A673 (cell line): Measurements from ENCODE around the gene GNG14. TPM values are rescaled to one million over a fixed set of nuclear protein-coding genes. Genes with fewer than 3 reads are reported as not detected.
"Not testable (repeated sequence)": the region's sequence is repeated elsewhere in the genome, so short reads cannot be mapped to it uniquely, and the experiment has no call there.

Experiments
- BruUV-seq: library from RNA; stranded (reverse); fragments of 400-500 nt; replicated peaks from 2 replicates; lab custom pipeline; 2021; lab: Mats Ljungman, UMichigan
- CTCF ChIA-PET: fragments of 300-600 bp; sonication (Branson Sonifier 250); formaldehyde crosslinking; loops from one replicate; lab custom pipeline; 2022; ENCODE audit warnings: antibody characterized with exemption; lab: Charles Lee
- POLR2A ChIA-PET: fragments of 300-600 bp; sonication (Branson Sonifier 250); formaldehyde crosslinking; loops from one replicate; lab custom pipeline; 2022; ENCODE audit warnings: antibody characterized with exemption; ENCODE audit not compliant: low non-redundant PET; lab: Charles Lee
- DNase-seq: peaks from one replicate; pipeline ENCODE4 v3.0.0-alpha.2; 2015; ENCODE audit warnings: low spot score
- H3K27ac ChIP-seq: fragments of 200-600 bp; sonication (generic); 2 replicates; pipeline ENCODE4 v1.5.1; 2016; ENCODE audit warnings: mixed run types, low read depth, mild to moderate bottlenecking, mixed read lengths, antibody characterized with exemption, low read length; ENCODE audit not compliant: poor library complexity, severe bottlenecking
- H3K27me3 ChIP-seq: fragments of 200-600 bp; sonication (generic); replicated peaks from 2 replicates; pipeline ENCODE4 v1.6.1; 2017; ENCODE audit warnings: mixed run types, low read depth, mild to moderate bottlenecking, mixed read lengths, antibody characterized with exemption, low read length; ENCODE audit not compliant: insufficient read depth, poor library complexity
- H3K36me3 ChIP-seq: fragments of 200-600 bp; sonication (generic); 2 replicates; pipeline ENCODE4 v1.6.1; 2016; ENCODE audit warnings: mixed run types, mild to moderate bottlenecking, mixed read lengths, antibody characterized with exemption, low read length; ENCODE audit not compliant: insufficient read depth, poor library complexity, severe bottlenecking
- H3K4me1 ChIP-seq: fragments of 200-600 bp; sonication (generic); 2 replicates; pipeline ENCODE4 v1.6.1; 2017; ENCODE audit warnings: mixed run types, mild to moderate bottlenecking, mixed read lengths, antibody characterized with exemption, low read length; ENCODE audit not compliant: insufficient read depth, poor library complexity, severe bottlenecking
- H3K4me3 ChIP-seq: fragments of 200-600 bp; sonication (generic); 2 replicates; pipeline ENCODE4 v1.5.1; 2016; ENCODE audit warnings: low read depth, mixed run types, mild to moderate bottlenecking, mixed read lengths, low read length; ENCODE audit not compliant: poor library complexity, severe bottlenecking
- H3K9me3 ChIP-seq: fragments of 200-600 bp; sonication (generic); 2 replicates; pipeline ENCODE4 v1.6.1; 2016; ENCODE audit warnings: mixed run types, low read depth, mild to moderate bottlenecking, mixed read lengths, antibody characterized with exemption, low read length; ENCODE audit not compliant: poor library complexity, severe bottlenecking
- EZH2 ChIP-seq: fragments of 200-600 bp; sonication (generic); IDR thresholded peaks from 2 replicates; pipeline ENCODE4 v1.6.1; 2017; ENCODE audit warnings: borderline replicate concordance, low read depth, mild to moderate bottlenecking, mixed read lengths, antibody characterized with exemption, low read length; ENCODE audit not compliant: poor library complexity, severe bottlenecking
- intact Hi-C: fragments of 100-400 bp; cut with micrococcal nuclease; formaldehyde crosslinking; loops from one replicate; pipeline ENCODE4 v1.10.0; 2022; ENCODE audit not compliant: unreplicated experiment
- total RNA-seq: library from RNA; stranded (reverse); gene quantifications from 2 replicates; pipeline ENCODE4 v1.2.3, GENCODE V29; 2021
- TF ChIP-seq, protein P1 (sequence below): fragments of 300-800, 200-600 bp; sonication (generic); conservative IDR thresholded peaks from 2 replicates; pipeline ENCODE4 v1.5.1; 2017; ENCODE audit warnings: low read depth, mild to moderate bottlenecking, antibody characterized with exemption, low read length, moderate library complexity, mixed read lengths

The GNG14 gene
- total RNA-seq, 1 experiment from 2014 or later, result not detected

- intact Hi-C loops, result no loop called here
Measured at GRCh38 chr19:12695997-12696365, 8.2 kb downstream of the GNG14 start.

DNA sequence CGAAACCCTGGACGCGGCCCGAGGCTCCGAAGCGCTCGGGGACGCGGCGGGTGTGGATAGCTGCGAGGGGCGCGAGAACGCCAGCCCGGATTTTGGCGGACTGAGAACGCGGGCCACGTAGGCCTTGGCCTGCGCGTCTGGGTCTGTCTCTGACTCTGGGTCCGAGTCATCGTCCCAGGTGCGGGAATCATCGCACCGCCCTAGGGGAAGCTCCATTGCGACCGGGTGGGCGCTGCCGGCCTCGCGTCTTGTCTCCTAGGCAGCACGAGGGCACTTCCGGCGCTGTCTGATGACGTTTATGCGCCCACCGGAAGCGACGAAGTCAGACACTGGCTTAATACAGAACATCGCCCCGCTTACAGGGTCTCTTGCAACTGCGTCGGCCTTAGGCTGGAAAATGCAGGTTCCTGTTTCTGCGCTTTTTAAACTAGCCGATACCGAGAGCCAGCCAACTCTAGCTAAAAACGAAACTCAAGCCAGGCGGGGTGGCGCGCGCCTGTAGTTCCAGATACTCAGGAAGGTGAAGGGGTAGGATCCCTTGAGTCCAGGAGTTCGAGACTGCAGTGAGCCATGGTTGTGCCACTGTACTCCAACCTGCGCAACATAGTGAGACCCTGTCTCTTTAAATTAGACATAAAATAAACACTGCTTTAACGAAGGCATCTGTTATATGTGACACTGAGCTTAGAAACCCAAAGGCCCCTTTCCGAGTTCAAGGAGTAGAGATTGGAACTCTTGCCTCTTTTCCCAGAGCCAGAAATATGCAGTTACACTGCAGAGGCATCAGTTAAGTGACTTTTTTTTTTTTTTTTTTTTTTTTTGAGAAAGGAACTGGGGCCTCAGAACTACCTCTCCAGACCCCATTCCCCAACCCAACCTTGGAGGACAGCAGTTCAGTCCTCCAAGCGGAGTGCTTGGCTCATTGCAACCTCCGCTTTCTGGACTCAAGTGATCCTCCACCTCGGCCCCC, 8.9 kb downstream of the GNG14 start, which contains the start of gene FBXW9:
FBXW9 (minus strand) TSS at position 266 of the 970 bp plus-strand sequence; CDS start at position 216, 50 bp downstream.
- Histone ChIP-seq H3K36me3 (peaks cover 24% of the 10 kb centered on the region), H3K27me3 (no peaks in the 10 kb centered on the region), H3K4me3 (peak within 1 kb of the TSS; percentile 89), H3K4me1 (peaks cover 11% of the 10 kb centered on the region), H3K9me3 (no peaks in the 10 kb centered on the region), H3K27ac (peak within 1 kb of the TSS; percentile 83)
- intact Hi-C loops, result no loop called here
- POLR2A ChIA-PET, result interaction anchor here (0.6 kb wide), 2 partner anchors 14 to 1664 kb away, joined by 3 to 8 read pairs; no protein-coding TSS in a partner anchor
- DNase-seq, result peak; percentile 97
- CTCF ChIA-PET, result interaction anchor here (0.5 to 1.0 kb wide), 3 partner anchors 64 to 85 kb away, joined by 3 to 7 read pairs (median 3); no protein-coding TSS in a partner anchor
- TSS peak; percentile 98 for BruUV-seq
- TF ChIP-seq EZH2, result no peak
- TF ChIP-seq, protein P1, sequence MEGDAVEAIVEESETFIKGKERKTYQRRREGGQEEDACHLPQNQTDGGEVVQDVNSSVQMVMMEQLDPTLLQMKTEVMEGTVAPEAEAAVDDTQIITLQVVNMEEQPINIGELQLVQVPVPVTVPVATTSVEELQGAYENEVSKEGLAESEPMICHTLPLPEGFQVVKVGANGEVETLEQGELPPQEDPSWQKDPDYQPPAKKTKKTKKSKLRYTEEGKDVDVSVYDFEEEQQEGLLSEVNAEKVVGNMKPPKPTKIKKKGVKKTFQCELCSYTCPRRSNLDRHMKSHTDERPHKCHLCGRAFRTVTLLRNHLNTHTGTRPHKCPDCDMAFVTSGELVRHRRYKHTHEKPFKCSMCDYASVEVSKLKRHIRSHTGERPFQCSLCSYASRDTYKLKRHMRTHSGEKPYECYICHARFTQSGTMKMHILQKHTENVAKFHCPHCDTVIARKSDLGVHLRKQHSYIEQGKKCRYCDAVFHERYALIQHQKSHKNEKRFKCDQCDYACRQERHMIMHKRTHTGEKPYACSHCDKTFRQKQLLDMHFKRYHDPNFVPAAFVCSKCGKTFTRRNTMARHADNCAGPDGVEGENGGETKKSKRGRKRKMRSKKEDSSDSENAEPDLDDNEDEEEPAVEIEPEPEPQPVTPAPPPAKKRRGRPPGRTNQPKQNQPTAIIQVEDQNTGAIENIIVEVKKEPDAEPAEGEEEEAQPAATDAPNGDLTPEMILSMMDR, result no peak

More at GRCh38 chr19:12695997-12696365, 8.2 kb downstream of the GNG14 start:
- Histone ChIP-seq H3K9me3 (no peaks in the 10 kb centered on the region), H3K27ac (peak overlapping the region; percentile 83), H3K4me3 (peak overlapping the region; percentile 89), H3K4me1 (peaks cover 11% of the 10 kb centered on the region), H3K27me3 (no peaks in the 10 kb centered on the region), H3K36me3 (peaks cover 17% of the 10 kb centered on the region)
- CTCF ChIA-PET, result interaction anchor here (0.5 to 1.0 kb wide), 2 partner anchors 65 to 84 kb away, joined by 3 read pairs; no protein-coding TSS in a partner anchor
- POLR2A ChIA-PET, result interaction anchor here (0.6 kb wide), 1 partner anchor 1664 kb away, joined by 8 read pairs; no protein-coding TSS in a partner anchor
- no TSS peak for BruUV-seq
- TF ChIP-seq EZH2, result no peak
- TF ChIP-seq, protein P1, result no peak
- no peak for DNase-seq

GRCh38 chr19:12697425-12697824, 9.6 kb downstream of the GNG14 start:
- POLR2A ChIA-PET, DNase-seq, CTCF ChIA-PET, BruUV-seq, H3K27ac ChIP-seq, H3K27me3 ChIP-seq, H3K9me3 ChIP-seq, intact Hi-C loops: not testable (repeated sequence)
- peaks cover 32% of the 10 kb centered on the region for H3K36me3 ChIP-seq
- peak overlapping the region; percentile 89 for H3K4me3 ChIP-seq
- H3K4me1 ChIP-seq, result peaks cover 11% of the 10 kb centered on the region
